Measurements from ENCODE around the gene HSPA4.

HSPA4 gene

DNA sequence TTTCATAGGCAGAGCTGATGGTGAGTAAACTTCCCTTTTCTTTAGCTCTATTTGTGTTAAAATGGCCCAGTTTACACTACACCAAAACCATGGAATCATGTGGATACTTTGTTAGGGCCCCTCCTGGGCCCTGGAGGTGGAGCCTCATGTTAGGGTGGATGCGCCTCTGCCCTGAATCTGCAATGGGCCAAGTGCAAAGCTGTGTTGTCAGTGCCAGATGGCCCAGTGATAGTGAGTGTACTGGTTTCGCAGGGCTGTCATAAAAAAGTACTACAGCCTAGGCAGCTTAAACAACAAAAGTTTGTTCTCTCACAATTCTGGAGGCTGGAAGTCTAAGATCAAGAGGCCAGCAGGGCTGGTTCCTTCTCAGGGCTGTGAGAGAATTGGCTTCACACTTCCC is 64.8 kb downstream of the HSPA4 start:
- no peaks in the 10 kb centered on the region for H3K27me3 ChIP-seq (ENCODE audit: insufficient read depth, low read length, poor library complexity, severe bottlenecking)
- H4K20me1 ChIP-seq (ENCODE audit: insufficient read depth, low read length, poor library complexity, severe bottlenecking) = no peaks in the 10 kb centered on the region
- no peak overlapping the region for H3K4me3 ChIP-seq (ENCODE audit: low read length, poor library complexity, severe bottlenecking)
- no peaks in the 10 kb centered on the region for H3K4me1 ChIP-seq (ENCODE audit: insufficient read depth, low read length, poor library complexity, severe bottlenecking)
- H3K9me2 ChIP-seq (replicated peaks; ENCODE audit: low read depth, low read length) = no peaks in the 10 kb centered on the region
- H3K4me2 ChIP-seq (ENCODE audit: low read depth, low read length, poor library complexity, severe bottlenecking) = no peak overlapping the region
- H3K36me3 ChIP-seq (ENCODE audit: insufficient read depth, low read length) = no peaks in the 10 kb centered on the region
- no peak overlapping the region for H2AFZ ChIP-seq (ENCODE audit: low read length)
- no peaks in the 10 kb centered on the region for H3K79me2 ChIP-seq (ENCODE audit: insufficient read depth, low read length)
- H3K9me3 ChIP-seq (ENCODE audit: insufficient read depth, low read depth, low read length) = no peaks in the 10 kb centered on the region
- H3F3A ChIP-seq (ENCODE audit: low read depth) = no peaks in the 10 kb centered on the region
- no peak overlapping the region for H3K9ac ChIP-seq (ENCODE audit: low read depth, low read length, poor library complexity, severe bottlenecking)
- TF ChIP-seq EZH2phosphoT487 (IDR thresholded peaks at IDR 0.05; ENCODE audit: borderline replicate concordance) = no peak

DNA sequence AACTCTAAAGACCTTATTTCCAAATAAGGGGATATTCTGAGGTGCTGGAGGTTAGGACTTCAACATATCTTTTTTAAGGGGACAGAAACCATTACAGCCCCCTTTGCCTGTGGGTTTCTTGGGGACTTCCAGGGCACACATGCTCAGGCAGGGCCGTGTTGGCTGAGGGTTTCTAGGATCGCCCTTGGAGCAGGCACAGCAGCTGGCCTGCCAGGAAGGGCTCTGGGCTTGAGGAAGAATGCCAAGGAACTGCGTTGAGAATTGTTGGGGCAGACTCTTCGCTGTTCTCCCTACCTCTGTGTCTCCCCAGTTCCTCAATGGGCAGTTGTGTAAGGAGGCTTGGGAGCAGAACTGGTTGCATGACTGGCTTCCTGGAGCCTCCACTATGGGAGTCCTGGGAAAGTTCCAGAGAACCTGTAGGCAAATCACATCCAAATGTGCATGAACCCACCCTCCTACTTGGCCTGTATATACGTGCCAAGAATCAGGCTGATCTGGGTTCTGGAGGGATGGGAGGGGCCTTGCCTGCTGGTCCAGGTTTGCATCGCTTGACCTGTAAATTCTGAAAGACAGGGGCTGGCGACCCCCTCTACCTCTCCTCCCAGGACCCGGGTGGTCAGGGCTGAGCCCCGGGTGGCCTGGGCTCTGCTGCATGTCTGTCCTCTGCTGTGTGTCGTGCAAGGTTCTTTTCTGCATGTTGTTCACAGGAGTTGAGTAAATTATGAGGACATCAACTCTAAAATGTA is 65.5 kb downstream of the HSPA4 start:
- TF ChIP-seq, protein P1, sequence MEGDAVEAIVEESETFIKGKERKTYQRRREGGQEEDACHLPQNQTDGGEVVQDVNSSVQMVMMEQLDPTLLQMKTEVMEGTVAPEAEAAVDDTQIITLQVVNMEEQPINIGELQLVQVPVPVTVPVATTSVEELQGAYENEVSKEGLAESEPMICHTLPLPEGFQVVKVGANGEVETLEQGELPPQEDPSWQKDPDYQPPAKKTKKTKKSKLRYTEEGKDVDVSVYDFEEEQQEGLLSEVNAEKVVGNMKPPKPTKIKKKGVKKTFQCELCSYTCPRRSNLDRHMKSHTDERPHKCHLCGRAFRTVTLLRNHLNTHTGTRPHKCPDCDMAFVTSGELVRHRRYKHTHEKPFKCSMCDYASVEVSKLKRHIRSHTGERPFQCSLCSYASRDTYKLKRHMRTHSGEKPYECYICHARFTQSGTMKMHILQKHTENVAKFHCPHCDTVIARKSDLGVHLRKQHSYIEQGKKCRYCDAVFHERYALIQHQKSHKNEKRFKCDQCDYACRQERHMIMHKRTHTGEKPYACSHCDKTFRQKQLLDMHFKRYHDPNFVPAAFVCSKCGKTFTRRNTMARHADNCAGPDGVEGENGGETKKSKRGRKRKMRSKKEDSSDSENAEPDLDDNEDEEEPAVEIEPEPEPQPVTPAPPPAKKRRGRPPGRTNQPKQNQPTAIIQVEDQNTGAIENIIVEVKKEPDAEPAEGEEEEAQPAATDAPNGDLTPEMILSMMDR (conservative IDR thresholded peaks at IDR 0.05; ENCODE audit: low read length) = no peak
- no peak for TF ChIP-seq EZH2phosphoT487 (IDR thresholded peaks at IDR 0.05; ENCODE audit: borderline replicate concordance)
- no peaks in the 10 kb centered on the region for H3F3A ChIP-seq (ENCODE audit: low read depth)
- no peaks in the 10 kb centered on the region for H3K9me3 ChIP-seq (ENCODE audit: insufficient read depth, low read depth, low read length)
- no peak overlapping the region for H3K4me2 ChIP-seq (ENCODE audit: low read depth, low read length, poor library complexity, severe bottlenecking)
- no peak overlapping the region for H3K4me3 ChIP-seq (ENCODE audit: low read length, poor library complexity, severe bottlenecking)
- H3K9ac ChIP-seq (ENCODE audit: low read depth, low read length, poor library complexity, severe bottlenecking) = no peak overlapping the region
- H3K79me2 ChIP-seq (ENCODE audit: insufficient read depth, low read length) = no peaks in the 10 kb centered on the region
- H4K20me1 ChIP-seq (ENCODE audit: insufficient read depth, low read length, poor library complexity, severe bottlenecking) = no peaks in the 10 kb centered on the region
- H3K36me3 ChIP-seq (ENCODE audit: insufficient read depth, low read length) = no peaks in the 10 kb centered on the region
- no peaks in the 10 kb centered on the region for H3K27me3 ChIP-seq (ENCODE audit: insufficient read depth, low read length, poor library complexity, severe bottlenecking)
- no peaks in the 10 kb centered on the region for H3K4me1 ChIP-seq (ENCODE audit: insufficient read depth, low read length, poor library complexity, severe bottlenecking)
- no peak overlapping the region for H2AFZ ChIP-seq (ENCODE audit: low read length)
- H3K9me2 ChIP-seq (replicated peaks; ENCODE audit: low read depth, low read length) = no peaks in the 10 kb centered on the region

DNA sequence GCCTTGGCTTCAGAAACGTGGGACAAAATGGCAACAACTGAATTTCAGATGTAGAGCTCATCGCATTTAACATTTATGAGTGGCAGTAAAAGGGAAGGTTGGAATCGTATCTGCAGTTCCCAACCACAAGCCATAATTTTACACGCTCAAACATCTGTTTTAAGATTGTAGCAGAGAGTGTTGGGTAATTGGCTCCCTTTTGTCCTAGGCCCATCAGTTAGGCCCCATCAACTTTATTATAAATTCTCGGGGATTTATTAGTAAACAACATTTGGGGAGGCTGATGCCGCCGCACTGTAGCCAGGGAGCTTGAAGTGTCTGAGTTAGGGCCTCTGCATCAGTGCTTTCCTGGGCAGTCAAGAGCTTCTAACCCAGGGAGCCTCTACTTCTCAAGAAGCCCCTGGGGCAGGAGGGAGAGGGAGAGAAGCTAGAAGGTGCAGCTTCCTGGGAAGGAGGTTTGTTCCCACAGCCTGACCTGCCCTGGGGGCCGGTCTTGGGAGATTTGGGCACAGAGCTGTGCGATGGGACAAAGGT is 66.2 kb downstream of the HSPA4 start:
- Histone ChIP-seq H3K4me2 (ENCODE audit: low read depth, low read length, poor library complexity, severe bottlenecking) (no peak overlapping the region), H3K79me2 (ENCODE audit: insufficient read depth, low read length) (no peaks in the 10 kb centered on the region), H2AFZ (ENCODE audit: low read length) (no peak overlapping the region), H3K4me3 (ENCODE audit: low read length, poor library complexity, severe bottlenecking) (no peak overlapping the region), H3K27me3 (ENCODE audit: insufficient read depth, low read length, poor library complexity, severe bottlenecking) (no peaks in the 10 kb centered on the region), H3K9me3 (ENCODE audit: insufficient read depth, low read depth, low read length) (no peaks in the 10 kb centered on the region), H3F3A (ENCODE audit: low read depth) (no peaks in the 10 kb centered on the region), H4K20me1 (ENCODE audit: insufficient read depth, low read length, poor library complexity, severe bottlenecking) (no peaks in the 10 kb centered on the region), H3K4me1 (ENCODE audit: insufficient read depth, low read length, poor library complexity, severe bottlenecking) (no peaks in the 10 kb centered on the region), H3K9ac (ENCODE audit: low read depth, low read length, poor library complexity, severe bottlenecking) (no peak overlapping the region), H3K36me3 (ENCODE audit: insufficient read depth, low read length) (no peaks in the 10 kb centered on the region), H3K9me2 (replicated peaks; ENCODE audit: low read depth, low read length) (no peaks in the 10 kb centered on the region)
- no peak for TF ChIP-seq EZH2phosphoT487 (IDR thresholded peaks at IDR 0.05; ENCODE audit: borderline replicate concordance)

DNA sequence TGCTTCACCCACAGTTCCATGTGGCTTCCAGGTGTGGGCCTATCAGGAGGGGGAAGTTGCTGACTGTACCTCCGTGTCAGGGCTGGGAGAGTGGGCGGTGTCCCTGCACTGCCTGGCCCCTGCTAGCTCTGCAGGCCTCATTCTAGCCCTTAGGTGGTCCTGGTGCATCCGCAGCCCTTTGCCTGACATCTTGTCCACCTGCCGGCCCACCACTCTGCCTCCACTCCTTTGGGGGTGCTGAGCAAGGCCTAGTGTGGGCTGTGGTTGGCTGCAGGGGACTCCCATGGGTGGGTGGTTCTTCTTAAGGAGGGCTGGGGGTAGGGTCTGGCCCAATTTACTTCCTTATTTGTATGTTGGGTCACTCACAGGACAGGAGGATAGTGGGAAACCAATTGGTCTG is 66.9 kb downstream of the HSPA4 start:
- no peak for TF ChIP-seq EZH2phosphoT487 (IDR thresholded peaks at IDR 0.05; ENCODE audit: borderline replicate concordance)
- Histone ChIP-seq H4K20me1 (ENCODE audit: insufficient read depth, low read length, poor library complexity, severe bottlenecking) (no peaks in the 10 kb centered on the region), H2AFZ (ENCODE audit: low read length) (no peak overlapping the region), H3K36me3 (ENCODE audit: insufficient read depth, low read length) (no peaks in the 10 kb centered on the region), H3K9me2 (replicated peaks; ENCODE audit: low read depth, low read length) (no peaks in the 10 kb centered on the region), H3K9ac (ENCODE audit: low read depth, low read length, poor library complexity, severe bottlenecking) (no peak overlapping the region), H3K27me3 (ENCODE audit: insufficient read depth, low read length, poor library complexity, severe bottlenecking) (no peaks in the 10 kb centered on the region), H3K4me3 (ENCODE audit: low read length, poor library complexity, severe bottlenecking) (no peak overlapping the region), H3K4me1 (ENCODE audit: insufficient read depth, low read length, poor library complexity, severe bottlenecking) (no peaks in the 10 kb centered on the region), H3K9me3 (ENCODE audit: insufficient read depth, low read depth, low read length) (no peaks in the 10 kb centered on the region), H3F3A (ENCODE audit: low read depth) (no peaks in the 10 kb centered on the region), H3K4me2 (ENCODE audit: low read depth, low read length, poor library complexity, severe bottlenecking) (no peak overlapping the region), H3K79me2 (ENCODE audit: insufficient read depth, low read length) (no peaks in the 10 kb centered on the region)
